ENCODE results near the gene TMEM108.

Gene TMEM108

DNA sequence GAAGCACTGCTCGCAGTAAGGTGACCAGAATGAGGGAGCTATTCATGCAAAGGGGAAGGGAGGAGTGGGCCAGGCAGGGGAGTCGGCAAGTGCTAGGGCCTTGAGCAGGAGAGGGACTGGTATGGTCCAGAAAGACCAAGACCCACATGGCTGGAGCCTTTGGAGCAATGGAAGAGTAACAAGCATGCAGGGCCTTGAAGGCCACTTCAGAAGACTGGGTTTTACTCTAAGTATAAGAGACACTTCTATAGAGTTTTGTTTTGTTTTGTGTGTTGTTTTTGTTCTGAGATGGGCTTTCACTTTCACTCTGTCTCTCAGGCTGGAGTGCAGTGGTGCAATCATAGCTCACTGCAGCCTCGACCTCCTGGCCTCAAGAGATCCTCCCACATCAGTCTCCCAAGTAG lies 403.7 kb downstream of the TMEM108 start:
- H3K27ac ChIP-seq, result no peak overlapping the region
- no peak for DNase-seq (ENCODE audit: low read depth, low spot score)

GRCh38 chr3:133442518-133442917 lies 404.3 kb downstream of the TMEM108 start:
- H3K27ac ChIP-seq, result no peak overlapping the region
- no peak for DNase-seq (ENCODE audit: low read depth, low spot score)

DNA sequence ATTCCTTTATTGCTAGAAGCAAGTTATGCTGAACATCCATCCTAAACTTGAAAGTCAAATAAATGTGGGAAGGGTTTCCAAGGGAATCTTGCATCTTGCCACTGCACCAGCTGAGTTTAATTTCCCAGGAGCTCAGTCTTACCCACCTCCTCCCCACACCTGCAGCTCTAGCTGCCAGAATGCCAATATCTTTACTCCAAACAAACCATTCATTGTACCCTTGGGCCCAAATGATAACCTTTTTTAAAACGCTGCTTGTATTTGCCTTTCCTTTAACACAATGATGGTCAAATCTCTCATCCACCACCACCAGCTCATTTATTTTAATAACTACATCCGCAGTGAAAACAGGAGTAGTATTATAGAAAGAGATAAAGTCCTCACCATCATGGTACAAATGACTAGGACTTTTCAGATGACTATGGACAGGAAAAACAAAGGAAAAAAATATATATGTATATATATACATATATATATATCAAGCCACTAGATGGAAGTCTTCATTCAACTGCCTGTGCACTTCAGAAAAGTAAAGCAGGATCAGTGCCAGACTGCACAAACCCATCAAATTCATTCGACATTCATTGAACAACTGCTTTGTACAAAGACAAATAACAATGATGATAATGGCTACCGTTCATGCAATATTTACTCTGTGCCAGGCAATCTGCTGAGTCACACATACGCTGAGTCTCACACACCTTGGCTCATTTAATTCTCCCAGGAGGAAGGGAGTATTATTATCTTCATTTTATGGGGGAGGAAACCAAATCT lies 405.6 kb downstream of the TMEM108 start:
- peak; percentile 77 for DNase-seq (ENCODE audit: low read depth, low spot score)
- peak overlapping the region; percentile 69 for H3K27ac ChIP-seq

GRCh38 chr3:133444423-133444774 lies 406.2 kb downstream of the TMEM108 start:
- H3K27ac ChIP-seq, result peak overlapping the region; percentile 69
- no peak for DNase-seq (ENCODE audit: low read depth, low spot score)

- DNase-seq (ENCODE audit: low read depth, low spot score), result no peak
- H3K27ac ChIP-seq, result no peak overlapping the region
Measured at GRCh38 chr3:133445108-133445507, 406.9 kb downstream of the TMEM108 start.
